ENCODE measurements around the gene THAP4.

DNA sequence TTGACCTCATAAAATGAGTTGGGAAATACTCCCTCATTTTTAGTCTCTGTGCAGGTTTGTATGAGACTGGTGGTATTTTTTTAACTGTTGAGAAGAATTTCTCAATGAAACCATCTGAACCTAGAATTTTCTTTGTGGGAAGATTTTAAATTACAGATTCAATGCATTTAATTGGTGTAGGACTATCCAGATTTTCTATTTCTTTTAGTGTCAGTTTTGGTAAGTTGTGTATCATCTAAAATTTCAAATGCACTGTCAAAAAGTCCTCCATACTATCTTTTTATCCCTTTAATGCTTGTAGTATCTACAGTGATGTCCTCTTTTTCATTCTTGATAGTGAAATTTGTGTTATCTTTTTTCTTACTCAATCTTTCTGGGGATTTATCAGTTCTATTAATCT is 80.2 kb downstream of the THAP4 start:
- TF ChIP-seq, protein P1, sequence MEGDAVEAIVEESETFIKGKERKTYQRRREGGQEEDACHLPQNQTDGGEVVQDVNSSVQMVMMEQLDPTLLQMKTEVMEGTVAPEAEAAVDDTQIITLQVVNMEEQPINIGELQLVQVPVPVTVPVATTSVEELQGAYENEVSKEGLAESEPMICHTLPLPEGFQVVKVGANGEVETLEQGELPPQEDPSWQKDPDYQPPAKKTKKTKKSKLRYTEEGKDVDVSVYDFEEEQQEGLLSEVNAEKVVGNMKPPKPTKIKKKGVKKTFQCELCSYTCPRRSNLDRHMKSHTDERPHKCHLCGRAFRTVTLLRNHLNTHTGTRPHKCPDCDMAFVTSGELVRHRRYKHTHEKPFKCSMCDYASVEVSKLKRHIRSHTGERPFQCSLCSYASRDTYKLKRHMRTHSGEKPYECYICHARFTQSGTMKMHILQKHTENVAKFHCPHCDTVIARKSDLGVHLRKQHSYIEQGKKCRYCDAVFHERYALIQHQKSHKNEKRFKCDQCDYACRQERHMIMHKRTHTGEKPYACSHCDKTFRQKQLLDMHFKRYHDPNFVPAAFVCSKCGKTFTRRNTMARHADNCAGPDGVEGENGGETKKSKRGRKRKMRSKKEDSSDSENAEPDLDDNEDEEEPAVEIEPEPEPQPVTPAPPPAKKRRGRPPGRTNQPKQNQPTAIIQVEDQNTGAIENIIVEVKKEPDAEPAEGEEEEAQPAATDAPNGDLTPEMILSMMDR (IDR thresholded peaks at IDR 0.05): no peak
- TF ChIP-seq POLR2A (IDR thresholded peaks at IDR 0.05): no peak

Data from breast epithelium (tissue), 3 donors.